Measurements from ENCODE around the gene TNNI2.

TNNI2 gene

DNA sequence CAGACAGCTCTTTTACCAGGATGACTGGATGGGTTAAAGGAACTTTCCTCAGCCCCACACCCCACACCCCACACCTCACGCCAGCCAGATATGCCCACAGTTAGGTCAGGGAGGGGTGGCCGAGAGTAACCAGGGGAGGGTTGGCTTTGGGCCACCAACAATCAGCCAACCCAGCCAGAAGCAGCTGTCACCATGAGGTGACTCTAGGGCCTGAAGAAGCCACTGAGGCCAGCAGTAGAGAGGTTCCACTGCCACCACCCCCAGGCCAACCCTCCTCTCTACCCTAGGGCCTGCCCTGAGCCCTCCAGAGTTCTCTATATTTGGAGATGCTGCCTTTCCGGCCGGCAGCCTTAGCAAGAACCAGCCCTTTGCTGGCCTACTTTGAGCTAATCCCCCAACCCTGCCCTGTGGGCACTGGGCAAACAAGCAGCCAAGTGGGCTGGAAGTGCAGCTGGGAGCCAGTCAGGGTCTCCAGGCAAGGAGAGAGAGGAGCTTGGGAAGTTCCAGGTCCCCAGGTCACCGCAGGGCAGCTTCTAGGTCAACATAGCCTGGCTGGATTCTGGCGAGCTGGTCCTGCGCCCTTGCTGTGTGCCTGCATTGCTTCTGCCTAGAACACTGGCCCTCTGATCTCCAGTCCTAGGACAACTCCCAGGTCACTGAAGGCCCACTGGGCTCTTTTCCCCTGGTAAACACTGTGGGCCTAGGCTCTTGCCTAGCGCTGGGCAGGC lies 16.0 kb upstream of the TNNI2 start:
- peaks cover 21% of the 10 kb centered on the region for H3K4me1 Mint-ChIP-seq
- H3K27ac Mint-ChIP-seq: no peak overlapping the region
- TF ChIP-seq, protein P1, sequence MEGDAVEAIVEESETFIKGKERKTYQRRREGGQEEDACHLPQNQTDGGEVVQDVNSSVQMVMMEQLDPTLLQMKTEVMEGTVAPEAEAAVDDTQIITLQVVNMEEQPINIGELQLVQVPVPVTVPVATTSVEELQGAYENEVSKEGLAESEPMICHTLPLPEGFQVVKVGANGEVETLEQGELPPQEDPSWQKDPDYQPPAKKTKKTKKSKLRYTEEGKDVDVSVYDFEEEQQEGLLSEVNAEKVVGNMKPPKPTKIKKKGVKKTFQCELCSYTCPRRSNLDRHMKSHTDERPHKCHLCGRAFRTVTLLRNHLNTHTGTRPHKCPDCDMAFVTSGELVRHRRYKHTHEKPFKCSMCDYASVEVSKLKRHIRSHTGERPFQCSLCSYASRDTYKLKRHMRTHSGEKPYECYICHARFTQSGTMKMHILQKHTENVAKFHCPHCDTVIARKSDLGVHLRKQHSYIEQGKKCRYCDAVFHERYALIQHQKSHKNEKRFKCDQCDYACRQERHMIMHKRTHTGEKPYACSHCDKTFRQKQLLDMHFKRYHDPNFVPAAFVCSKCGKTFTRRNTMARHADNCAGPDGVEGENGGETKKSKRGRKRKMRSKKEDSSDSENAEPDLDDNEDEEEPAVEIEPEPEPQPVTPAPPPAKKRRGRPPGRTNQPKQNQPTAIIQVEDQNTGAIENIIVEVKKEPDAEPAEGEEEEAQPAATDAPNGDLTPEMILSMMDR (IDR thresholded peaks at IDR 0.05): no peak
- H3K36me3 Mint-ChIP-seq (ENCODE audit: low read depth): no peaks in the 10 kb centered on the region
- H3K27me3 Mint-ChIP-seq (ENCODE audit: low read depth, poor library complexity): peaks cover 8% of the 10 kb centered on the region
- no peak overlapping the region for H3K4me3 Mint-ChIP-seq
- no peak for DNase-seq
- H3K9me3 Mint-ChIP-seq: peaks cover 33% of the 10 kb centered on the region

DNA sequence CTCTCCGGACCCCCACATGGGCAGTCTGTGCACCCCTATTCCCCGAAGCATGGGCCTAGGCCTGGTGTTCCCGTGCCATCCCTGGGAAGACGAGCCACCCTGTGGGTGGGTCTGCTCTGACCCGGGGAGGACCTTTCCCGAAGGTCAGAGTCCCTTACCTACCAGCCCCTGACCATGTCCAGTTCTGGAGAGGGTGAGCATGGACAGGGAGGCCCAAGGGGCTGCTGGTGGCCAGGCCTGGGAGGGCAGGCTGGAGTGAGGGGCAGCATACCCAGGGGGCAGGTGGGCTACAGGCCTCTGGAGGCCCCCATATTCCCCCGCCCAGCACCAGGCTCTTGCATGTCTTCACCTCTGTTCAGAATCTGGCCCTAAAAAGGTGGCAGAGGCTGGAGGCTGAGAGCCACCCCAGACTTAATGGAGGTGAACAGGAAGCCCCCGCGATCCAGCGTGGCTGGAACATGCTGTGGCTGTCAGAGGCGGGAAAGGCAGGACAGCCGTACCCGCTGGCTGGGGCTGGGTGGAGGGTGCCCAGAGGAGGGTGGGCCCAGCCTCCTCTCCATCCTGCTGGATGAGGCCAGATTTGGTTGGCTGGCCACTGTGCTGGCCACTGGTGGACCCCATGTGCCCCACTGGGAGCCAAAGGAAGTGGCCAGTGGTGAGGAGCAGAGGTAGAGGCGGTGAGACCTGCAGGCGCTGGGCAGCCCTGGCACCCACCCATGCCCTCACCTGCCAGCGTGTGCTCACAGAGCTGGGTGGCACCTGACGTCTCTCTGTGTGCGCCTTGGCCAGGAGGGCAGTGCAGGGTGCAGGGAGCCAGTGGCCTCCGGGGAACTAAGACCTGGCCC lies 15.2 kb upstream of the TNNI2 start:
- TF ChIP-seq, protein P1 (IDR thresholded peaks at IDR 0.05): no peak
- DNase-seq: no peak
- Mint-ChIP-seq H3K27me3 (ENCODE audit: low read depth, poor library complexity) (peaks cover 15% of the 10 kb centered on the region), H3K27ac (no peak overlapping the region), H3K4me3 (no peak overlapping the region), H3K36me3 (ENCODE audit: low read depth) (no peaks in the 10 kb centered on the region), H3K9me3 (peaks cover 28% of the 10 kb centered on the region), H3K4me1 (peaks cover 21% of the 10 kb centered on the region)

DNA sequence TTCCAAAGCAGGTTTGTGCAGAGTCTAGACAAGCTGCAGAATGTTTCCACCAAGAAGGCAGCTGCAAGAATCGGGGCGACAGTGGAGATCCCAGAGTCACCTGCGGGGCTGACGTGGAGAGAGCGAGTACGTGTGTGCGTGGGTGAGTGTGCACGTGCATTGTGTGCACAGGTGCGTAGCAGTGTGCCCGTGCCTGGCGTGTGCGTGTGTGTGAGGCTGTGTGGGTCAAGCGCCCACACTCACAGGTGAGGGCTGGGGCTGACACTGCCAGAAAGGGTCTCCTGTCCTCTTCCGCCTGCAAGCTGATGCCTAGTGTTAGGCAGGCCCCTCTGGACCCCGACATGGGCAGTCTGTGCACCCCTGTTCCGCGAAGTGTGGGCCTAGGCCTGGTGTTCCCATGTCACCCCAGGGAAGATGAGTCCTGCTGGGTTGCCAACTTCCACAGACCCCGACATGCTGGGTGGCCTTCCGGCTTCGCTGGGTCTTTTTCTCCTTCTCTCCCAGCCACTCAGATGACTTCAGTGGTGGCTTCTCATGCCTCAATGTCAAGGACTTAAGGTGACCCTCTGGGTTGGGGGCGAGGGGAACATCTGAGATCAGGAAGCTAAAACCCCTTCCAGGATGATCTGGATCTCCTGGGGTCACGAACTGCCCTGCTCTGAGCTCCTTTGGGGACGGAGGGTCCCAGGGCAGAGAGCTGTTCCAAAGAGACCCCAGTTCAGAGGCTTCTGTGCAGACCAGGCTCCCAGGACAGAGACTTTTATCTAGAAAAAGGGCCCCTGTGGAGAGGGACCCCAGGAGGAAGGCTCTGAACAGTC lies 14.4 kb upstream of the TNNI2 start:
- H3K27me3 Mint-ChIP-seq (ENCODE audit: low read depth, poor library complexity): peaks cover 21% of the 10 kb centered on the region
- DNase-seq: no peak
- H3K4me3 Mint-ChIP-seq: no peak overlapping the region
- H3K36me3 Mint-ChIP-seq (ENCODE audit: low read depth): no peaks in the 10 kb centered on the region
- peaks cover 17% of the 10 kb centered on the region for H3K4me1 Mint-ChIP-seq
- peaks cover 21% of the 10 kb centered on the region for H3K9me3 Mint-ChIP-seq
- H3K27ac Mint-ChIP-seq: no peak overlapping the region
- TF ChIP-seq, protein P1 (IDR thresholded peaks at IDR 0.05): no peak

DNA sequence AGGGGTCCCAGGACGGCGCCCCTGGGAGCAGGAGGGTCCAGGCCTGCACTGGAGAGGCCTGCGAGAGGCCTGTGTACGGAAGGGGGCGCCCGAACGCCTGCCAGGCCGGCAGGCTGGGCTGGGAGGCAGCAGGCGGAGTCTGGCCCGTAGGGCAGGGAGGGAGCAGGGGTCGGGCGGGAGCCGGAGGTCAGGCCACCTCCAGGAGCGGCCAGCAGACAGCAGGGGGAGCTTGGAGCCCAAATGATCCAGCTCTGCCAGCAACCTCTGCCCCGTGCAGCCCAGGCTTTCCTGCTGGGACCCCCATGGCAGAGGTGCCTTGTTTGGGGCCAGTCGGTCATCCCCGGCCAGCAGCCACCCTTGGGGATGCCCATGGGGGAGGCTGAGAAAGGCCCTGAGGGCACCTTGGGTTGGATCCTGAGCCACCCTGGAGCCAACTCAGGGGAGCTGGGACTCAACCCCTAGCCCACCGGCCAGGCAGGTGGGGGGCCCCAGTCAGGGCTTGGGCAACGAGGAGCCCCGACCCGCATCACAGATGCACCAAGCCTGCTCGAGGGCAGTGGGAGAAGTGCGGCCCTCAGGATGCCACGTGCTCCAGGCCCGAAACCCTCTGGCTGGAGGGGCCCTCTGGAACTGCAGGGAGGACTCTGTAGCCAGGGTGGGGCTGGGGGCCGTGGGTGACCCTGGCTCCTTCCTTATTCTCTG lies 13.6 kb upstream of the TNNI2 start:
- H3K4me3 Mint-ChIP-seq: no peak overlapping the region
- TF ChIP-seq, protein P1 (IDR thresholded peaks at IDR 0.05): peak; percentile 86
- H3K27ac Mint-ChIP-seq: no peak overlapping the region
- DNase-seq: peak; percentile 94
- H3K36me3 Mint-ChIP-seq (ENCODE audit: low read depth): no peaks in the 10 kb centered on the region
- H3K9me3 Mint-ChIP-seq: peaks cover 15% of the 10 kb centered on the region
- peaks cover 22% of the 10 kb centered on the region for H3K27me3 Mint-ChIP-seq (ENCODE audit: low read depth, poor library complexity)
- peaks cover 11% of the 10 kb centered on the region for H3K4me1 Mint-ChIP-seq

DNA sequence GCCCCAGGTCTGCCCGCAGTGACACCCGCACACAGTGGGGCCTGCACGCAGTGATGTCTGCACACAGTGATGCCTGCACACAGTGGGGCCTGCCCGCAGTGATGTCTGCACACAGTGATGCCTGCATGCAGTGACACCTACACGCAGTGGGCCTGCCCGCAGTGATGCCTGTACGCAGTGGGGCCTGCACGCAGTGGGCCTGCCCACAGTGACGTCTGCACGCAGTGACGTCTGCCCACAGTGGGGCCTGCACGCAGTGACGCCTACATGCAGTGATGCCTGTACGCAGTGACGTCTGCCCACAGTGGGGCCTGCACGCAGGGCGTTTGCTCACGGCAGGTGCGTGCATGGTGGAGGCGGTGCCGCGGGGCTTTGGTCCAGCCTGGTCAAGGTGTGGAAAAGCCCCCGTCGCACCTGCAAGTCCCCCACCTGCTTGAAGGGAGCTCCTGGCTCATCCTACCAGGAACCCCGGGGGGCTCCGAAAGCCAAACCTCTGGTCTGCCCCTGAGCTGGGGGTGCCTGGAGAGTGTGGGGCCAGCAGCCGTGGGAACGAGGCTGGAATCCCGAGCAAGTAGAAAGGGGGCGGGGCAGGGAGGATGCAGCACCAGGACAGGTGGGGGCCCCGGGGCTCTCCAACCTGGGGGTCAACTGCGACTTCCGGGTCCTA lies 12.9 kb upstream of the TNNI2 start:
- no peak for DNase-seq
- TF ChIP-seq, protein P1 (IDR thresholded peaks at IDR 0.05): no peak
- peaks cover 10% of the 10 kb centered on the region for H3K9me3 Mint-ChIP-seq
- H3K27me3 Mint-ChIP-seq (ENCODE audit: low read depth, poor library complexity): peaks cover 25% of the 10 kb centered on the region
- H3K4me3 Mint-ChIP-seq: no peak overlapping the region
- H3K27ac Mint-ChIP-seq: no peak overlapping the region
- H3K36me3 Mint-ChIP-seq (ENCODE audit: low read depth): no peaks in the 10 kb centered on the region
- peaks cover 7% of the 10 kb centered on the region for H3K4me1 Mint-ChIP-seq
